Cardiac septum (tissue), 1 donor: ENCODE measurements around the gene FAM216A. TPM values are rescaled to one million over a fixed set of nuclear protein-coding genes. Genes with fewer than 3 reads are reported as not detected.
"Not testable (repeated sequence)": the region's sequence is repeated elsewhere in the genome, so short reads cannot be mapped to it uniquely, and the experiment has no call there.

Experiments
- DNase-seq: peaks from one replicate; pipeline ENCODE4 v3.0.0-alpha.2; 2020; ENCODE audit warnings: low spot score
- intact Hi-C: fragments of 100-400 bp; cut with DNase I; formaldehyde crosslinking; loops from one replicate; pipeline ENCODE4 v1.14.0; 2022
- total RNA-seq: library from RNA; stranded (reverse); fragmentation: NEBNext Ultra II Directional; extraction: Animal tissue kit (Norgen Biotek cat#: 25700); gene quantifications from one replicate; pipeline ENCODE4 v1.2.1, GENCODE V29; 2021
- donor health status: DM: no; HTN: no; CAD: no.

Gene FAM216A
- total RNA-seq, 1 donor from 2014 or later = 4.7 TPM

GRCh38 chr12:110467847-110468213, 815 bp upstream of the FAM216A start:
- intact Hi-C loops = loop anchor here (1.0 to 5.0 kb wide), 2 partner anchors 34 to 134 kb away; partner anchors contain the start of genes RAD9B and VPS29
- no peak for DNase-seq

GRCh38 chr12:110475426-110475825, 6.8 kb downstream of the FAM216A start:
- intact Hi-C loops = no loop called here
- no peak for DNase-seq

GRCh38 chr12:110498984-110499706, 30.5 kb downstream of the FAM216A start:
- no peak for DNase-seq
- intact Hi-C loops = no loop called here

GRCh38 chr12:110501399-110501751, 32.7 kb downstream of the FAM216A start:
- intact Hi-C loops = no loop called here
- no peak for DNase-seq

DNA sequence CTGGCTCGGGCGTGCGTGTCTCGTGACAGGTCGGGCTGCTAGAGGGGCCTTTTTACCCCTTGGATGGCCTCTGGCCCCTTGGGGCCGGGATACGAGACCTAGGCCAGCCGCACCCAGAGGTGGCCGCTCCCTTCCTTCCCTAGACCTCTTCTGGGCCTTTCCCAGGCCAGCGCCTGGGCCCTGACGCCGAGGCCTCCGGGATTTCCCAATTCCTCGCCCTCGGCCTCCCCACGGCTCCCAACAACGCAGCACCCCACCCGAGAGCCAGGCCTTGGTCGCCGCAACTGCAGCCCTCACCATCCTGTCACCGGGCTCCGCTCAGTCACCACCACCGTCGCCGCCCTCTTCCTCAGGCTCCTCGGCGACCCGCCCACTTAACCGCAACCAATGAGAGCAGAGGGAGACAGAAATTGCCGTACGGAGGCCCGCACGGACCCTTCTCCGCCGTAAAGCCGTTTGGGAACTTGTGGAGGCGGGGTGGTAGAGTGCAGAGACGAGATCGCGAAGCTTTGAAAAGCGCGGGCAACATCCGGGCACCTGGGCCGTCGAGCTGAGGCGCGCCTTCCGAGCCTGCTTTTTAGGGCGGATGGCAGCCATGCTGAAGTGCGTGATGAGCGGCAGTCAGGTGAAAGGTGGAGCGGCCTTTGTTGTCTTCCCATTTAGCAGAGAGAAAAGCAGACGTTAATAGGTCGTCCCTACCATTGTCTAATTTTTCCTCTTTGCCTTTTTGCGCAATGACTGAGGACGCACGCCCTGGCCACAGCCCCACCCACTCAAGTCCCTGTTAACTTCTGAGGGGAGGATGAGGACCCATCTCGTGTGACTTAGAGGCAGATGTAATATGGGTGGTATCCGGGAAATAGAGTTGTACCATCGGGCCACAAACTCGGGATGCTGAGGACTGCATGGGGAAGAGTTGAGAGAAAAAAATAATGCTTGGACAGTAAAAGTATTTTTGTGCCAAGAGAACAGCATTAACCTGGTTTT, 33.4 kb downstream of the FAM216A start, which contains the start of the genes RAD9B and VPS29:
Gene RAD9B (plus strand): TSS at position 580 of the 987 bp plus-strand sequence. CDS start 7 bp downstream, at position 587.
Gene VPS29 (minus strand): TSS at position 360 of the 987 bp plus-strand sequence. CDS start 60 bp downstream, at position 300.
- peak; percentile 99 for DNase-seq
- intact Hi-C loops = loop anchor here (1.0 kb wide), 1 partner anchor 34 kb away; the partner anchor contains the start of genes FAM216A and GPN3

DNA sequence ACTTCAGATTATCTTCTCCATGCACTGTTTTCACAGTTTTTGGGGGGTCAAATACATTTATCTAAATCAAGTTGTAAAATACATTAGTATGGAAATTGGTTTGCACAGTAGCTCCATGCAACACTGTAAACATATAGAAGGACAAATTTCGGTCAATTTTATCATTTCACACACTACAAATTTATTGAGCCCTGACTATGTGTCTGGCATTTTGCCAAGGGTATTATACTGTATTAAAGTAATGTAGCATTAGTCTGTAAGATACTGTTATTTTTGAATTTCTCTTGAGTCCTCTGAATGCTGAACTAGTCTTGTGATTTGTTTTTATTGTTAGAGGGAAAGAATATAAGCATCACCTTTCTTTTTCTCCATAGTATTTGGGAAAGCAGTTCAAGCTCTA, 34.8 kb downstream of the FAM216A start:
- DNase-seq = no peak
- intact Hi-C loops = no loop called here

- intact Hi-C loops = no loop called here
- no peak for DNase-seq
Measured at GRCh38 chr12:110505332-110505731, 36.7 kb downstream of the FAM216A start.

DNA sequence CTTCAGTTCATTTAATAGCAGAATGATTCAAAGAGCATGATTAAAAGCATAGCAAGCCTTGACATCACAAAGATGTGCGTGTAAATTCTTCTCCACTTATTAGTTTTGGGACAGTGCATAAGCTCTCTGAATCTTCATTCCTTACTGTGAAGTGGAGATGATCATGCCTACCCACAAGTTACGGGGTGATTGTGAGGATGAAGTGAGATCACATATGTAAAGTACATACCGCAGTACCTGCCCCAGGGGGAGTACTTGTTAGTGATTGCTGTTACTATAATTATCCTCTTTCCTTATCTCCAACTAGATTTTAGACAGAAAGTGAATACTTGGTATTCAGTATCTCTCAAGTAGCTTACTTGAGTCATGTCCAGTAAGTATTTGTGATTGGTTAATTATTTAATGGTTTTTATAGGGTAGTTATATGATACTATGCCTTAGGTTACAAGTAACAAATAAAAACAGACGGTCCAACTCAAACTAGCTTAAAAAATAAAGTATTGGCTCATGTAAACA, 39.5 kb downstream of the FAM216A start:
- intact Hi-C loops = no loop called here
- DNase-seq = no peak

DNA sequence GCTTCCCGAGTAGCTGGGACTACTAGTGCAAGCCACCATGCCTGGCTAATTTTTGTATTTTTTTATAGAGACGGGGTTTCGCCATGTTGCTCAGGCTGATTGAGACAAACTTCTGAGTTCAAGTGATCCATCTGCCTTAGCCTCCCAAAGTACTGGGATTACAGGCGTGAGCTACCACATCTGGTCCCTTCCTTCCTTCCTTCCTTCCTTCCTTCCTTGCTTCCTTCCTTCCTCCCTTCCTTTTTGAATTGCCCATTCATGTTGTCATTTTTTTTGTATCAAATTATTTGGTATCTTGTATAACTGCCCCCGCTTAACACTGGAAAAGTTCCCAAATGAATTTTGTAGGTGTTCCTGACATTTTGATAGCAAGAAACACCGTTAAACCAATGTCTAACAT, 45.2 kb downstream of the FAM216A start:
- DNase-seq = no peak
- intact Hi-C loops = loop anchor here (2.0 to 5.0 kb wide), 3 partner anchors 89 to 373 kb away; no protein-coding TSS in a partner anchor

GRCh38 chr12:110514363-110514762, 45.7 kb downstream of the FAM216A start:
- no peak for DNase-seq
- intact Hi-C loops = loop anchor here (5.0 kb wide), 2 partner anchors 183 to 373 kb away; no protein-coding TSS in a partner anchor

GRCh38 chr12:110516995-110517394, 48.4 kb downstream of the FAM216A start:
- no peak for DNase-seq
- intact Hi-C loops = no loop called here

DNA sequence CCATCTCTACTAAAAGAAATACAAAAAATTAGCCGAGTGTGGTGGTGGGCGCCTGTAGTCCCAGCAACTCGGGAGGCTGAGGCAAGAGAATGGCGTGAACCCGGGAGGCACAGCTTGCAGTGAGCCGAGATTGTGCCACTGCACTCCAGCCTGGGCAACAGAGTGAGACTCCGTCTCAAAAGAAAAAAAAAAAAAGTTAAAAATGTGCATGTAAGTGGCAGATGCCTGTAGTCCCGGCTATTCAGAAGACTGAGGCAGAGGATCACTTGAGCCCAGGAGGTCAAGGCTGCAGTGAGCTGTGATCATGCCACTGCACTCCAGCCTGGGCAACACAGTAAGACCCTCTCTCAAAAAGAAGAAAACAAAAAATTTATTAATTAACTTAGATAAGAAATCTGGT, 49.4 kb downstream of the FAM216A start:
- intact Hi-C loops, DNase-seq: not testable (repeated sequence)

DNA sequence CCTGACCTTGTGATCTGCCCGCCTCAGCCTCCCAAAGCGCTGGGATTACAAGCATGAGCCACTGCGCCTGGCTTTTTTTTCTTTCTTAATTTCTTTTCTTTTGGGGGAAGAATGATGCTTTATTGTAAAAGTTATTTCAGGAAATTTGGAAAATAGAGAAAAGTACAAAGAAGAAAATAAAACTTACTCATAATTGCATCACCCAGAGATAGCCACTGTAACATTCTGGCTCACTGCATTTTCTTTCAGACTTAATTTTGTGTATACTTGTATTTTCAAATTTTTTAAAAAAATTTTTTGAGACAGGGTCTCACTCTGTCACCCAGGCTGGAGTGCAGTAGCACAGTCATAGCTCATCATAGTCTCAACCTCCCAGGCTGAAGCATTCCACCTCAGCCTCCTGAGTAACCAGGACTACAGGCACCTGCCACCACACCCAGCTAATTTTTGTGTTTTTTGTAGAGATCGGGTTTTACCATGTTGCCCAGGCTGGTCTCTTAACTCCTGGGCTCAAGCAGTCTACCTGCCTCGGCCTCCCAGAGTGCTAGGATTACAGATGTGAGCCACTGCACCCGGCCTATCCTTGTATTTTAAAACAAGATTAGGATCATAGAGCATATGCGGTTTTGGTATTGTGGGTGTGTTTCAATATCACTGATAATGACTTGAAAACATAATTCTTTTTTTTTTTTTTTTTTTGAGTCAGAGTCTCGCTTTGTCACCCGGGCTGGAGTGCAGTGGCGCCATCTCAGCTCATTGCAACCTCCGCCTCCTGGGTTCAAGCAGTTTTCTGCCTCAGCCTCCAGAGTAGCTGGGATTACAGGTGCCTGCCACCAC, 52.4 kb downstream of the FAM216A start:
- intact Hi-C loops, DNase-seq: not testable (repeated sequence)

DNA sequence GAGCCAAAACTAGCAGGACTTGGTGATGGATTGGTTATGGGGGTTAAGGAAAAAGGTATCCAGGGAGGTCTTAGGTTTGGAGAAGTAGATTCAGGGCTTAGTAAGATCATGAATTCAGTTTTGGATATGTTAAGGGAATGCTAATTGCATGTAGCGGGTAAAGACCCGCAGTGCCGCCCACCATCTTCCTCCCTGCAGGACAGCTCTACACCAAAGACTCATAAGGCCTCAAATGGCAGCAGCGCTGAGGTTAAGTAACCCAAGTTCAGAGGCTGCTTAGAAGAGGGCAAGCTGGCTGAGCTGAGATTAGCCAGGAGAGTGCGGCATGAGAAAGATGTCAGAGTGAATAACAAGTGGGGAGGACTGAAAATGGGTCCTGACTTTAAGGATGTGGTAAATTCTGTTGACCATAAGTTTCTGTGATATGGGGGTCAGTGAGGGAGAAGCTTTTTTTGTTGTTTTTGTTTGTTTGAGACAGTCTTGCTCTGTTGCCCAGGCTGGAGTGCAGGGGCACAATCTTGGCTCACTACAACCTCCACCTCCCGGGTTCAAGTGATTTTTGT, 59.7 kb downstream of the FAM216A start:
- intact Hi-C loops = no loop called here
- DNase-seq = no peak

- intact Hi-C loops = no loop called here
- DNase-seq = no peak
Measured at GRCh38 chr12:110530511-110530910, 61.9 kb downstream of the FAM216A start.

DNA sequence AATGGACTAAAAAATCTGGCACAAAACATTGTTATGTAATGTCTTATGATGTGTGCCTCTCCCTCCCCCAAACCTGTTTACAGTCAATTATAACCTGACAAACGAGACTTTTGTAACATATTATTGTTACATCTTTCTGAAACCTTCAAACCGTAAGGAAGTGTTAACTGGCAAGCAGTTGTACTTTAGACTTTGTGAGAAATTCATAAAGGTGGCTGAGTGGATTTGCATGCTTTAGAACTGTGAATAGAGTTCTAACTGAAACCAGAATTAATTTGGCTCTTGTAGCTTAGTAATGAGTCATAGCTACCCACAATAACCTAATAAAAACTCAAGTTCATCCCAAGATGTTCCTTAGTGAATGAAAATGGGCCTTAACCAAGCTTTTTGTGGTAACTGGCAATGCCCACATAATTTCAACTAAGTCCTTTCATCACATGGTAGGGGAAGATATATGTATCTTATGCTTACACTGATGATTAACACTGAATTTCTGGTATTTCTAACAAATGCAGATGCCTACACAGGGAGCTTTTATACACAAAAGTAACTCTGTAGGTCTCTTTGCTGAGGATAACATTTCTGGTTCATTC, 63.2 kb downstream of the FAM216A start:
- DNase-seq = no peak
- intact Hi-C loops = no loop called here

GRCh38 chr12:110532644-110533043, 64.0 kb downstream of the FAM216A start:
- no peak for DNase-seq
- intact Hi-C loops = no loop called here

DNA sequence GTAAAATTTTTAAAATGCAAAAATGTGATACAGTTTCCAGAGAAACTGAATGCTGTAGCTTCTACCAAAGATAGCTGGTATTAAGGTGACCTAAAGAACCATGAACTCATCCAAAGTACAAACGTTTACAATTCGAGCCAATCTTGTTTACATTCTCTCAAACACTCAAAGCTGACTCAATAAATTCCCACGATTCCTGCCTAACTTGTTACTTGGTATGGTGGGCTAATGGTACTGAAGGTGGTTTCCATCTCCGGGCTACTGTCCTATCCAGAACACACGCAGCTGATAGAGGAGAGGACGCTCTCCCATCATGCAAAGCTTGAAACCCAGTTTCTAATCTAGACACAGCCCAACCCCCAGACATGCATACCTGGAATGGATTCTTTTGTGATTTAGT, 65.0 kb downstream of the FAM216A start:
- no peak for DNase-seq
- intact Hi-C loops = no loop called here
